ENCODE data around the gene SPG11. TPM values are rescaled to one million over a fixed set of nuclear protein-coding genes. Genes with fewer than 3 reads are reported as not detected.

The SPG11 gene
- total and polyA plus RNA-seq, 2 of the 13 experiments (the other 11 are each of a cell fraction or from before 2014, with no cell fraction given): 31.5 to 40.7 TPM

DNA sequence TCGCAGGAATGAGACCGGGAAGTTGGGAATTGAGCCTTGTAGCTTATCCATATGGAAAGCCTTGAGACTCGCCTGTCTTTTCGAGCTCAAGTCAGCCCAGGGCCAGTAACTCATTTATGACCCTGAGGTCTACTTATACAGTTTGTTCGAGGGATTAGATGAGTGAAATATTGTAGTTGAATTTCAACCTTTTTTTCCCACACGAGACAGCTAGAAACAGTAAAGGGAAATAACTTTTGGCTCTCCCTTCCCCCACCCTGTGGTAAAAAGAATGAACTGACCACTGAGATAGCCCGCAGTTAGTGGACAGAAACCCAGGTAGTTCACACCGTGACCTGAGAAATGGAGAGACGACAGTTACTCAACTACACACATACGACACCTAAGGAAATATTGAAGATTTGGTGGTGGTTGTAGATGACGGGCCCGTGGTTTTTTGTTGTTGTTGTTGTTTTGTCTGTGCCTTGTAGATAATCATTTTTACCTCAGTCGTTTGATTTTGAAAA, 125.7 kb downstream of the SPG11 start (continued):
- TF ChIP-seq GABPB1 (CRISPR knock-in tag; IDR thresholded peaks at IDR 0.05) (no peak), CBX2 (IDR thresholded peaks at IDR 0.05; ENCODE audit: low read depth, low read length) (no peak), CBX2 (CRISPR knock-in tag; IDR thresholded peaks at IDR 0.05; ENCODE audit: low read depth) (no peak), WIZ (CRISPR knock-in tag; IDR thresholded peaks at IDR 0.05) (no peak), RARA (CRISPR knock-in tag; IDR thresholded peaks at IDR 0.05) (no peak), NCOA2 (CRISPR knock-in tag; IDR thresholded peaks at IDR 0.05) (0 out of 2 replicates have a peak, but pooled peaks have one; percentile 6), HDAC2 (CRISPR knock-in tag; IDR thresholded peaks at IDR 0.05) (0 out of 2 replicates have a peak, but pooled peaks have one; percentile 20), SIX4 (CRISPR knock-in tag; IDR thresholded peaks at IDR 0.05) (no peak), KDM2A (CRISPR knock-in tag; IDR thresholded peaks at IDR 0.05; ENCODE audit: borderline replicate concordance, low read depth) (no peak), TAF1 (CRISPR knock-in tag; IDR thresholded peaks at IDR 0.05) (no peak), ZNF282 (IDR thresholded peaks at IDR 0.05; ENCODE audit: partially characterized antibody) (no peak), RORA (CRISPR knock-in tag; IDR thresholded peaks at IDR 0.05) (no peak), ZNF451 (CRISPR knock-in tag; IDR thresholded peaks at IDR 0.05) (no peak), MEF2D (CRISPR knock-in tag; IDR thresholded peaks at IDR 0.05) (0 out of 2 replicates have a peak, but pooled peaks have one; percentile 38), FOXC1 (CRISPR knock-in tag; IDR thresholded peaks at IDR 0.05; ENCODE audit: borderline replicate concordance) (no peak), ZNF547 (CRISPR knock-in tag; IDR thresholded peaks at IDR 0.05) (no peak), YEATS4 (CRISPR knock-in tag; IDR thresholded peaks at IDR 0.05; ENCODE audit: borderline replicate concordance) (no peak), ZNF550 (CRISPR knock-in tag; IDR thresholded peaks at IDR 0.05; ENCODE audit: borderline replicate concordance) (no peak), ZNF292 (CRISPR knock-in tag; IDR thresholded peaks at IDR 0.05; ENCODE audit: borderline replicate concordance, low read depth) (no peak), ZSCAN31 (CRISPR knock-in tag; IDR thresholded peaks at IDR 0.05; ENCODE audit: low read depth) (no peak), MZF1 (CRISPR knock-in tag; IDR thresholded peaks at IDR 0.05; ENCODE audit: borderline replicate concordance) (no peak)
- TF ChIP-seq, protein P1, sequence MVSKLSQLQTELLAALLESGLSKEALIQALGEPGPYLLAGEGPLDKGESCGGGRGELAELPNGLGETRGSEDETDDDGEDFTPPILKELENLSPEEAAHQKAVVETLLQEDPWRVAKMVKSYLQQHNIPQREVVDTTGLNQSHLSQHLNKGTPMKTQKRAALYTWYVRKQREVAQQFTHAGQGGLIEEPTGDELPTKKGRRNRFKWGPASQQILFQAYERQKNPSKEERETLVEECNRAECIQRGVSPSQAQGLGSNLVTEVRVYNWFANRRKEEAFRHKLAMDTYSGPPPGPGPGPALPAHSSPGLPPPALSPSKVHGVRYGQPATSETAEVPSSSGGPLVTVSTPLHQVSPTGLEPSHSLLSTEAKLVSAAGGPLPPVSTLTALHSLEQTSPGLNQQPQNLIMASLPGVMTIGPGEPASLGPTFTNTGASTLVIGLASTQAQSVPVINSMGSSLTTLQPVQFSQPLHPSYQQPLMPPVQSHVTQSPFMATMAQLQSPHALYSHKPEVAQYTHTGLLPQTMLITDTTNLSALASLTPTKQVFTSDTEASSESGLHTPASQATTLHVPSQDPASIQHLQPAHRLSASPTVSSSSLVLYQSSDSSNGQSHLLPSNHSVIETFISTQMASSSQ (IDR thresholded peaks at IDR 0.05; ENCODE audit: low read depth): no peak
- TF ChIP-seq, protein P1 (CRISPR knock-in tag; IDR thresholded peaks at IDR 0.05; ENCODE audit: borderline replicate concordance): no peak
- TF ChIP-seq, protein P2, sequence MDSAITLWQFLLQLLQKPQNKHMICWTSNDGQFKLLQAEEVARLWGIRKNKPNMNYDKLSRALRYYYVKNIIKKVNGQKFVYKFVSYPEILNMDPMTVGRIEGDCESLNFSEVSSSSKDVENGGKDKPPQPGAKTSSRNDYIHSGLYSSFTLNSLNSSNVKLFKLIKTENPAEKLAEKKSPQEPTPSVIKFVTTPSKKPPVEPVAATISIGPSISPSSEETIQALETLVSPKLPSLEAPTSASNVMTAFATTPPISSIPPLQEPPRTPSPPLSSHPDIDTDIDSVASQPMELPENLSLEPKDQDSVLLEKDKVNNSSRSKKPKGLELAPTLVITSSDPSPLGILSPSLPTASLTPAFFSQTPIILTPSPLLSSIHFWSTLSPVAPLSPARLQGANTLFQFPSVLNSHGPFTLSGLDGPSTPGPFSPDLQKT (CRISPR knock-in tag; IDR thresholded peaks at IDR 0.05; ENCODE audit: borderline replicate concordance): no peak
- TF ChIP-seq, protein P3, sequence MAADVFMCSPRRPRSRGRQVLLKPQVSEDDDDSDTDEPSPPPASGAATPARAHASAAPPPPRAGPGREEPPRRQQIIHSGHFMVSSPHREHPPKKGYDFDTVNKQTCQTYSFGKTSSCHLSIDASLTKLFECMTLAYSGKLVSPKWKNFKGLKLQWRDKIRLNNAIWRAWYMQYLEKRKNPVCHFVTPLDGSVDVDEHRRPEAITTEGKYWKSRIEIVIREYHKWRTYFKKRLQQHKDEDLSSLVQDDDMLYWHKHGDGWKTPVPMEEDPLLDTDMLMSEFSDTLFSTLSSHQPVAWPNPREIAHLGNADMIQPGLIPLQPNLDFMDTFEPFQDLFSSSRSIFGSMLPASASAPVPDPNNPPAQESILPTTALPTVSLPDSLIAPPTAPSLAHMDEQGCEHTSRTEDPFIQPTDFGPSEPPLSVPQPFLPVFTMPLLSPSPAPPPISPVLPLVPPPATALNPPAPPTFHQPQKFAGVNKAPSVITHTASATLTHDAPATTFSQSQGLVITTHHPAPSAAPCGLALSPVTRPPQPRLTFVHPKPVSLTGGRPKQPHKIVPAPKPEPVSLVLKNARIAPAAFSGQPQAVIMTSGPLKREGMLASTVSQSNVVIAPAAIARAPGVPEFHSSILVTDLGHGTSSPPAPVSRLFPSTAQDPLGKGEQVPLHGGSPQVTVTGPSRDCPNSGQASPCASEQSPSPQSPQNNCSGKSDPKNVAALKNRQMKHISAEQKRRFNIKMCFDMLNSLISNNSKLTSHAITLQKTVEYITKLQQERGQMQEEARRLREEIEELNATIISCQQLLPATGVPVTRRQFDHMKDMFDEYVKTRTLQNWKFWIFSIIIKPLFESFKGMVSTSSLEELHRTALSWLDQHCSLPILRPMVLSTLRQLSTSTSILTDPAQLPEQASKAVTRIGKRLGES (CRISPR knock-in tag; IDR thresholded peaks at IDR 0.05; ENCODE audit: borderline replicate concordance): no peak
